Left renal pelvis (tissue), 4 donors: ENCODE measurements around the gene METTL16. TPM values are rescaled to one million over a fixed set of nuclear protein-coding genes. Genes with fewer than 3 reads are reported as not detected.

ENCODE experiments used
- DNase-seq, 4 donors: peaks; one replicate each; pipeline ENCODE4 v3.0.0-alpha.2; 2013; ENCODE audit warnings: low read depth in 4 of 4, low spot score in 3 of 4
- polyA plus RNA-seq, 4 donors: library from polyadenylated mRNA; unstranded; fragments of 120-200 nt; gene quantifications; one replicate each; pipeline ENCODE4 v1.2.1, GENCODE V29; 2013; ENCODE audit not compliant: insufficient read length in 4 of 4

The METTL16 gene
- polyA plus RNA-seq, 4 donors, result 39.1 to 42.5 (median 40.5) TPM

- no peak for DNase-seq
Measured at GRCh38 chr17:2398182-2398581, 113.5 kb downstream of the METTL16 start.

GRCh38 chr17:2397247-2398171, 114.2 kb downstream of the METTL16 start:
- no peak for DNase-seq

GRCh38 chr17:2396568-2397246, 115.0 kb downstream of the METTL16 start:
- peak in 3 of 4 donors; percentile 77 to 93 (median 88) for DNase-seq

GRCh38 chr17:2396192-2396567, 115.5 kb downstream of the METTL16 start:
- no peak for DNase-seq

- DNase-seq, result no peak
Measured at GRCh38 chr17:2395258-2396181, 116.2 kb downstream of the METTL16 start.

- DNase-seq, result no peak
Measured at GRCh38 chr17:2394775-2395201, 116.9 kb downstream of the METTL16 start.

- no peak for DNase-seq
Measured at GRCh38 chr17:2393954-2394749, 117.5 kb downstream of the METTL16 start.

- DNase-seq, result peak in 3 of 4 donors; percentile 65 to 77 (median 76)
Measured at GRCh38 chr17:2393174-2393953, 118.3 kb downstream of the METTL16 start.

- DNase-seq, result peak in 3 of 4 donors; percentile 89 to 92 (median 91)
Measured at GRCh38 chr17:2392252-2393173, 119.2 kb downstream of the METTL16 start.

- DNase-seq, result no peak
Measured at GRCh38 chr17:2391597-2392251, 120.0 kb downstream of the METTL16 start.

- no peak for DNase-seq
Measured at GRCh38 chr17:2390199-2390836, 121.4 kb downstream of the METTL16 start.

- DNase-seq, result no peak
Measured at GRCh38 chr17:2388683-2389055, 123.0 kb downstream of the METTL16 start.

- no peak for DNase-seq
Measured at GRCh38 chr17:2388020-2388682, 123.5 kb downstream of the METTL16 start.

- DNase-seq, result no peak
Measured at GRCh38 chr17:2387086-2388019, 124.3 kb downstream of the METTL16 start.

- peak in 3 of 4 donors; percentile 51 to 82 (median 69) for DNase-seq
Measured at GRCh38 chr17:2386400-2387085, 125.1 kb downstream of the METTL16 start.
